Endodermal cell (in vitro differentiated cells): Measurements from ENCODE around the gene KDM5B. TPM values are rescaled to one million over a fixed set of nuclear protein-coding genes. Genes with fewer than 3 reads are reported as not detected.
A peak's percentile ranks its signal among the peaks of the same experiment; 100 is the strongest.

Experiments used
- DNase-seq: peaks from one replicate; pipeline ENCODE4 v3.0.0-alpha.2; 2017
- H3K27ac ChIP-seq: 2 replicates; pipeline ENCODE4 v1.5.1; 2013; ENCODE audit warnings: mild to moderate bottlenecking, low read depth, low read length, moderate library complexity
- H3K27me3 ChIP-seq: 2 replicates; pipeline ENCODE4 v1.6.1; 2013; ENCODE audit warnings: mild to moderate bottlenecking, low read length, moderate library complexity; ENCODE audit not compliant: insufficient read depth, control insufficient read depth, poor library complexity, severe bottlenecking
- H3K36me3 ChIP-seq: 2 replicates; pipeline ENCODE4 v1.7.0; 2013; ENCODE audit warnings: mild to moderate bottlenecking, low read length, moderate library complexity; ENCODE audit not compliant: control insufficient read depth, insufficient read depth
- H3K4me1 ChIP-seq: one replicate; pipeline ENCODE4 v1.7.0; 2013; ENCODE audit warnings: low read length; ENCODE audit not compliant: control insufficient read depth, insufficient read depth
- H3K4me3 ChIP-seq: 2 replicates; pipeline ENCODE4 v1.5.1; 2013; ENCODE audit warnings: mild to moderate bottlenecking, low read length, moderate library complexity
- H3K9ac ChIP-seq: 2 replicates; pipeline ENCODE4 v1.6.1; 2013; ENCODE audit warnings: mild to moderate bottlenecking, low read length, moderate library complexity; ENCODE audit not compliant: poor library complexity, severe bottlenecking; ENCODE audit errors: extremely low read depth
- H3K9me3 ChIP-seq: 2 replicates; pipeline ENCODE4 v1.6.1; 2013; ENCODE audit warnings: mild to moderate bottlenecking, low read length, moderate library complexity; ENCODE audit not compliant: control insufficient read depth
- H3K27ac Mint-ChIP-seq: 2 replicates; pipeline ENCODE4 v1.8.0; 2020; ENCODE audit warnings: mixed read lengths
- H3K27me3 Mint-ChIP-seq: 2 replicates; pipeline ENCODE4 v1.8.0; 2021; ENCODE audit warnings: mild to moderate bottlenecking, mixed read lengths; ENCODE audit not compliant: insufficient read depth
- H3K36me3 Mint-ChIP-seq: 2 replicates; pipeline ENCODE4 v1.8.0; 2020; ENCODE audit warnings: low read depth, mixed read lengths
- H3K4me1 Mint-ChIP-seq: 2 replicates; pipeline ENCODE4 v1.8.0; 2020; ENCODE audit warnings: mixed read lengths
- H3K4me3 Mint-ChIP-seq: 2 replicates; pipeline ENCODE4 v1.8.0; 2020; ENCODE audit warnings: mild to moderate bottlenecking, moderate library complexity, mixed read lengths
- H3K9me3 Mint-ChIP-seq: 2 replicates; pipeline ENCODE4 v1.8.0; 2020; ENCODE audit warnings: mild to moderate bottlenecking, mixed read lengths
- WGBS, 2 experiments: methylation state at CpG; one replicate each; pipeline versions ENCODE4 v1.1.5 to v1.1.7; 2013; ENCODE audit warnings: missing lambda C conversion rate in 2 of 2, mixed read lengths in 1 of 2; ENCODE audit not compliant: insufficient coverage in 1 of 2, insufficient read length in 1 of 2; 5-methylcytosine and 5-hydroxymethylcytosine counted together
- total RNA-seq, 2 donors: library from RNA; stranded (reverse); fragmentation: NEBNext Ultra II Directional in 1 of 2; extraction: Animal tissue kit (Norgen Biotek cat#: 25700) in 1 of 2; gene quantifications; 2 replicates in 1 of 2; 3 replicates in 1 of 2; pipeline ENCODE4 v1.2.1, GENCODE V29; 2021
- TF ChIP-seq, protein P1 (sequence below): fragments of 200-600 bp; sonication (generic); conservative IDR thresholded peaks from 2 replicates; pipeline ENCODE4 v1.5.0; 2021; ENCODE audit warnings: antibody characterized with exemption, mild to moderate bottlenecking

KDM5B gene
- total RNA-seq, 2 donors from 2014 or later: 207 to 219 TPM

DNA sequence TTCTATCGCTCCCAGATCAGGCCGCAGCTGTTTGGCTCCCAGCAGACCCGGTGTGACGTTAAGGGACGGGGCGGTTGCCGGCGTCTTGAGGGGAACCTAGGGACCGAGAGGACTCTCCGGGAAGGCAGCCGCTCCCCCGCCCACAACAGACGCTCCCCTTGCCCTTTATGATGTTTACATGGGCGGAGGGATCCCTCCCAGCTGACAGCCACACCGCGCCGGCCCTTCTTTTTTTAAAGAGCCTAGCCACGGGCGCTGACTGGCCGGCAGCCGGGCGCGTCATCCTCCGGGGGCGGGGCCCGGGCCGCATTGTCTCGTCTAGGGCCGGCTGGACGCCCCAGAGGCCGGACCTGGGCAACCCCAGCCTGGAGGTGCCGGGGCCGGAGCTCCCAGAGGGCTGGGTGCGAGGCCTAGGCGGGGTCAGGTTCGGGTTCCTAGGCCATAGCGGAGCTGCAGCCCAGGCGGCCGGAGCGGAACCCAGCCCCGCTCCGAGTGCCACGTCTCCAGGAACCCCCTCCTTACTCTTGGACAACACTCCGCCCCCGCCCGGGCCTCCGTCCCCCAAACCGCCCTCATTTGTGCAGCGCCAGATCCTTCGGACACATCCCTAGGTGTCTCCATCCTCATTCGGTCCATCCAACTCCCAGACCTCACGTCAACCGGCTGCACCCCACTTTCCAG is 2.5 kb upstream of the KDM5B start, which contains the start of gene PCAT6:
PCAT6 (plus strand) TSS at position 340 of the 681 bp plus-strand sequence.
- Histone ChIP-seq H3K9me3 (no peaks in the 10 kb centered on the region), H3K36me3 (no peaks in the 10 kb centered on the region), H3K4me1 (peaks cover 3% of the 10 kb centered on the region), H3K9ac (peak within 1 kb of the TSS; percentile 72), H3K27me3 (peaks cover 50% of the 10 kb centered on the region), H3K4me3 (peak within 1 kb of the TSS; percentile 89), H3K27ac (peak within 1 kb of the TSS; percentile 72)
- H3K4me1 Mint-ChIP-seq: peaks cover 34% of the 10 kb centered on the region
- H3K27ac Mint-ChIP-seq: peak within 1 kb of the TSS; percentile 90
- no peaks in the 10 kb centered on the region for H3K9me3 Mint-ChIP-seq
- H3K36me3 Mint-ChIP-seq: peaks cover 4% of the 10 kb centered on the region
- peaks cover 57% of the 10 kb centered on the region for H3K27me3 Mint-ChIP-seq
- TF ChIP-seq, protein P1, sequence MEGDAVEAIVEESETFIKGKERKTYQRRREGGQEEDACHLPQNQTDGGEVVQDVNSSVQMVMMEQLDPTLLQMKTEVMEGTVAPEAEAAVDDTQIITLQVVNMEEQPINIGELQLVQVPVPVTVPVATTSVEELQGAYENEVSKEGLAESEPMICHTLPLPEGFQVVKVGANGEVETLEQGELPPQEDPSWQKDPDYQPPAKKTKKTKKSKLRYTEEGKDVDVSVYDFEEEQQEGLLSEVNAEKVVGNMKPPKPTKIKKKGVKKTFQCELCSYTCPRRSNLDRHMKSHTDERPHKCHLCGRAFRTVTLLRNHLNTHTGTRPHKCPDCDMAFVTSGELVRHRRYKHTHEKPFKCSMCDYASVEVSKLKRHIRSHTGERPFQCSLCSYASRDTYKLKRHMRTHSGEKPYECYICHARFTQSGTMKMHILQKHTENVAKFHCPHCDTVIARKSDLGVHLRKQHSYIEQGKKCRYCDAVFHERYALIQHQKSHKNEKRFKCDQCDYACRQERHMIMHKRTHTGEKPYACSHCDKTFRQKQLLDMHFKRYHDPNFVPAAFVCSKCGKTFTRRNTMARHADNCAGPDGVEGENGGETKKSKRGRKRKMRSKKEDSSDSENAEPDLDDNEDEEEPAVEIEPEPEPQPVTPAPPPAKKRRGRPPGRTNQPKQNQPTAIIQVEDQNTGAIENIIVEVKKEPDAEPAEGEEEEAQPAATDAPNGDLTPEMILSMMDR: no peak
- DNase-seq: peak; percentile 99
- peak within 1 kb of the TSS; percentile 92 for H3K4me3 Mint-ChIP-seq
- WGBS, 2 experiments: 0% methylated on average over 12 to 53 of the region's 53 CpGs

DNA sequence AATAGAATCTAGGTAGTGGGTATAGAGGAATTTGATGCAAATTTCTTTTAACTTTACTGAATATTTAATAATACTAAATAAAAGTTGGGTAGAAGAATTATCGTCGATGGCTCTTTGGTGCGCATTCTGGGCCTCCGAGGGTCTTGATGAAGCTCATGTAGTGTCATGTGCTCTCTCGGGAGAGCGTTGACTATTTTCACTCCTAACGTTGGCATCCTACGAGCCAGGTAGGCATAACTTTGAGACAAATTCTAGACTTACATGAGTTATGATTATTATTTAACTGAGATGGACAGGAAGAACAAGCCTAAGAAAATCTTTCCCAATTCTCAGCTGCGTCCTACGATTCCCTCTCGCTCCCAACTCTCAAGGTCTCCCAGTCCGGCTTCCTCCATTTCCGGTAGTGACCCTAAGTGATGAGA is 2.0 kb upstream of the KDM5B start:
- peak overlapping the region; percentile 89 for H3K4me3 ChIP-seq
- peak overlapping the region; percentile 48 for H3K9ac ChIP-seq
- H3K27me3 ChIP-seq: peaks cover 45% of the 10 kb centered on the region
- no peaks in the 10 kb centered on the region for H3K9me3 Mint-ChIP-seq
- peak overlapping the region; percentile 90 for H3K27ac Mint-ChIP-seq
- no peak for DNase-seq
- no peaks in the 10 kb centered on the region for H3K9me3 ChIP-seq
- H3K4me1 ChIP-seq: peaks cover 3% of the 10 kb centered on the region
- peaks cover 51% of the 10 kb centered on the region for H3K27me3 Mint-ChIP-seq
- peaks cover 35% of the 10 kb centered on the region for H3K4me1 Mint-ChIP-seq
- peaks cover 4% of the 10 kb centered on the region for H3K36me3 Mint-ChIP-seq
- peak overlapping the region; percentile 92 for H3K4me3 Mint-ChIP-seq
- TF ChIP-seq, protein P1: no peak
- H3K27ac ChIP-seq: no peak overlapping the region
- WGBS, 2 experiments: 17 to 27% methylated on average over 9 to 13 of the region's 13 CpGs
- no peaks in the 10 kb centered on the region for H3K36me3 ChIP-seq

DNA sequence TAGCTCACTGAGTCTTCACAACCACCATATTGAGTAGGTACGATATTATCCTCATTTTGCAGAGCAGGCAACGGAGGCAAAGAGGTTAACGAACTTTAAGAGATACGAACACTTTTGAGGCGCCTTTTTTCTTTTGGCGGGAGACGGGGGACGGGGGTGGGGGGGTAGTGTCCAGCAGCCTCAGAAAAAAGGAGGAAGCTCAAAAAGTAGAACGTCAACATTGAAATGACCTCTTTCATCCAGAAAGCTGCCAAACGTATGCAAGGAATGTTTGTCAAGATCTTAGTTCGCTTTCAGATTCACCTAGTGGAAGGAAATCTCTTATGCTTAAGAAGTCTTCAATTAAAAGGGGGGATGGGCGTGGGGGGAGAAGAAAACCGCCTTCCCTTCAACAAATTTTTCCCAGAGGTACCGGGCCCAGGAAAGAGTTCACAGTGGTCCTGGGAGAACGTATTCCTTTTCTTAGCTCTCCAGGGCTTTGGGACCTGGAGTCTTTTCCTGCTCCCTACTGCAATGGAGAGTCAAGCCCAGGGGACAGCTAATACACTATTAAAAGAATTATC is 1.5 kb upstream of the KDM5B start:
- Histone ChIP-seq H3K9ac (no peak overlapping the region), H3K9me3 (no peaks in the 10 kb centered on the region), H3K27ac (no peak overlapping the region), H3K27me3 (peaks cover 40% of the 10 kb centered on the region), H3K36me3 (no peaks in the 10 kb centered on the region), H3K4me1 (peaks cover 3% of the 10 kb centered on the region), H3K4me3 (peak overlapping the region; percentile 89)
- Mint-ChIP-seq H3K9me3 (no peaks in the 10 kb centered on the region), H3K27me3 (peaks cover 46% of the 10 kb centered on the region), H3K4me1 (peaks cover 37% of the 10 kb centered on the region), H3K27ac (peak overlapping the region; percentile 60), H3K36me3 (peaks cover 4% of the 10 kb centered on the region), H3K4me3 (peak overlapping the region; percentile 92)
- DNase-seq: no peak
- TF ChIP-seq, protein P1: no peak
- WGBS, 2 experiments: 69 to 71% methylated on average over 4 to 15 of the region's 15 CpGs
